Posterior vena cava (tissue), 2 donors: ENCODE data around the gene CCDC148. TPM values are rescaled to one million over a fixed set of nuclear protein-coding genes. Genes with fewer than 3 reads are reported as not detected.

Experiments
- DNase-seq: peaks from one replicate; pipeline ENCODE4 v3.0.0-alpha.2; 2020; ENCODE audit warnings: low spot score
- intact Hi-C, 2 donors: fragments of 100-400 bp; cut with DNase I; formaldehyde crosslinking; loops; one replicate each; pipeline versions ENCODE4 v1.14.1 to v1.14.2; 2022 to 2023
- total RNA-seq, 2 donors: library from RNA; stranded (reverse); fragmentation: NEBNext Ultra II Directional; extraction: Animal tissue kit (Norgen Biotek cat#: 25700); gene quantifications; one replicate each; pipeline ENCODE4 v1.2.1, GENCODE V29; 2021
- donor health status: DM: yes; HTN: yes; CAD: no.
- donor health status: DM: yes; HTN: yes; CAD: no.

CCDC148 gene
- total RNA-seq, 2 donors from 2014 or later = 0.43 to 0.79 TPM

DNA sequence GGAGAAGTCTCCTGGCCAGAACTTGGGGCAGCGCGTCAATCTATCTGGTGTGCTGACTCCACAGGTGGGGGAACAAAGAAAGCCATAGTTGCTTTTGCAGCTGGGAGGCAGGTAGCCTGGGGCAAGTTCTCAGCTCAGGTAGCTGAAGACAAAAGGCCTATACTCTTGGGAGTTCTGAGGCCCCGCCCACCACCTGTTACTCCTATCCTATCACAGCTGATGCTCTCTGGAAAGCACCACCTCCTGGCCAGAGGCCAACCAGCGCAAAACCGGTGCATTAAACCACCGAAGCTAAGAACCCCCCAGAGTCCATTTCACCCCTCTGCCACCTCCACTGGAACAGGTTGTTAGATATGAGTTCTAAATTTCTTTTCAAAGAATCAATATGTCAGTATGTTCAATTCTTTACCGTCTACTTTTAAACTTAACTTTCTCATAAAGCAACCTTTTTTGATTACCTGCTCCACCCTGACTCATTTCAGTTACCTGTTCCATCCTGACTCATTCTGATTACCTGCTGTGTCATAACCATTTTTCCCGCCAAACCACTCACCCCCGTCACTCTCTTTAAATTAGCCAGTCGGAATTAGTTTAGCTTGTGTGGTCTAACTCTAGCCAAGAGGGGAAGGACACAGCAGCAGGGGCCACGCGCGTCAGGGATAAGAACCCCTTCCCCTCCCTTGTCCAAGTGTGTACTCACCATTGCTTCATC lies 311.5 kb downstream of the CCDC148 start:
- DNase-seq = no peak
- intact Hi-C loops = no loop called here

DNA sequence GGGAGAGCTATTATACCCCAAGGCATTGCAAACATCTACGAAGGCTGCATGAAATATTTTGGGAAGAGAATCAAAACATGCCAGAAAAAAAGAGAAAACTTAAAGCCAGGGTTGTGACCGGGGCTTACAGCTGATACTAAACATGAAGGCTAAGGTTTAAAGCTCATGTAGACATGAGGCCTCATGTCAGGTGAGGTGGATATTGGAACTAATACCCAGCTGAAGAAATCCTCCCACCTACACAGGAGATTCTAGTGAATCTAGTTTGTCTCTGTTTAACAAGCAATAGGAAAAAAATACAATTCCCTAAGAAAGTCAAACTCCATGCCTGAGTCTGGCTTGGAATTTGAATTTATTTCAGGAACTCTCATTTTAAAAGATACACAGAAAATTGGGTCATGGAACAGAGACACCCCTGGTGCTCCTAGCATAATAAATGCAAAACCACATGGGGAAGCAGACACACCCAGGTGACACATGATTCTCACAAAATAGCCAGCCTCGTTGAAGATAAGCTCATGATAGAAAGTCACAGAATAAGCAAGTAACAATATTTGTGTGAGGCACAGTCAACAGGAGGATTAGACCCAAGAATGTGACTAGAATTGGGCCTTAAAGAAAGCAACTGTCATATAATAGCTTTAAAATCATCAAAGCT lies 312.7 kb downstream of the CCDC148 start:
- intact Hi-C loops = no loop called here
- no peak for DNase-seq

DNA sequence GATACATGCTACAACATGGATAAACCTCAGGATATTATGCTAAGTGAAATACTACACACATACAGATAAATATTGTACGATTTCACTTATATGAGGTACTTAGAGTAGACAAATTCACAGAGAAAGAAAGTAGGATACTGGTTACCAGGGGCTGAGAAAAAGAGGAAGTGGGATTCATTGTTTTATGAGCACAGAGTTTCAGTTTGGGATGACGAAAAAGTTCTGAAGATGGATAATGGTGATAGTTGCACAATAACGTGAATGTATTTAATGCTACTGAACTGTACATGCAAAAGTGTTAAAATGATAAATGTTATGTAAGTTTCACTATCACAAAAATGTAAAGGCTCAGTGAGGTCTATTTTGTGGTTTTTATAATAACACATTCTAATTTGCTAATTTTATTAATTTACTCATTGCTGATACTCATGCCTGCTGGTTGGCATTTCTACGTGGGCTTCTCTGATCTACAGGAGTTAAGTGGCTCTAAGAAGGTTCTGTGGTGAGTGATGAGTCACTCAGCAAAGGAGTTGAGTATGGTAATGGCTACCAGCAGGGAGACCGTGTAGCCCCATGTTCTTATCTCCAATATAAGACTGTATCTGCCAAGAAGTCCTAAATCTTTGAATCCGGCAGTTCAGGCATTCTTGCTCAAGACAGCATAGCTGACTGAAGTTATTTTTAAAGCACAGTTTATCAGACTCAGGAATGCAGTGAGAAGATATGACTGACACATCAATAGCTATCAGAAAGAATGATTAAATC lies 313.8 kb downstream of the CCDC148 start:
- DNase-seq = no peak
- intact Hi-C loops = no loop called here

- no peak for DNase-seq
- intact Hi-C loops = no loop called here
Measured at GRCh38 chr2:158142165-158142564, 314.4 kb downstream of the CCDC148 start.

- intact Hi-C loops = no loop called here
- no peak for DNase-seq
Measured at GRCh38 chr2:158140201-158140600, 316.4 kb downstream of the CCDC148 start.

DNA sequence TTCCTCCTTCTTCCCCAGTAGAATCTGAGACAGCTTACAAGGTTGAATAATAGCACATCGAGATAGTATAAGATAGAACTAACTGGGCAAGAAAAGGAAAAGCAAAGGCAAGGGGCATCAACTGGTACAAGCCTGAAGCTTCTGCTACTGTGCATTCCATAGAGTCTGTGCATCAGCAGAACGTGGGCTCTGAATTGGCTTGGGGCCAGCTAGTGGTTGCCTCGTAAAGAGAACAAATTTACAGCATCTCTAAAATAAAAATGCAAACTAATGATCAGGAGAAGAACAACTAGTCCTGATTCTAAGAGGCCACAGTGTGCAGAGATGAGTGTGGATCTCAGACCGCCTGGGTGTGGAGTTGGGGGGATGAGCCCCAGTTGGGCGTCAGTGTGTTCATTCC lies 318.3 kb downstream of the CCDC148 start:
- intact Hi-C loops = no loop called here
- no peak for DNase-seq

DNA sequence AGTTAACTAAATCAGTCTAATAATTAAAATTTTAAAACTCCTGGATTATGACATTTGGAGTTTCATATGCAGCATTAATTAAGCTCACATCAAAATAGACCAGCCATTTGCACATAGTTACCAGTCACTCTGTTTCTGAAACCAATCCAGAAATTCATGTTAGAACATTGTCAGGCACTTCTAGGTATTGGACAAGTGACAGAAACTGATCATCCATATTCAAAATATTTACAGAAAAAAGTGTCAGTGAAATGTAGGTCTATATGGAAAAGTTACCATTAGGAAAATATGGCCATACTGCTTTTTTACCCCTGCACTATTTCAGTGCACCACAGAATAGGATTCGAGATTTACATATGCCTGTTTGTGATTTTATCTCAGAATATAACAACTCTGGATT lies 321.5 kb downstream of the CCDC148 start:
- intact Hi-C loops = no loop called here

DNA sequence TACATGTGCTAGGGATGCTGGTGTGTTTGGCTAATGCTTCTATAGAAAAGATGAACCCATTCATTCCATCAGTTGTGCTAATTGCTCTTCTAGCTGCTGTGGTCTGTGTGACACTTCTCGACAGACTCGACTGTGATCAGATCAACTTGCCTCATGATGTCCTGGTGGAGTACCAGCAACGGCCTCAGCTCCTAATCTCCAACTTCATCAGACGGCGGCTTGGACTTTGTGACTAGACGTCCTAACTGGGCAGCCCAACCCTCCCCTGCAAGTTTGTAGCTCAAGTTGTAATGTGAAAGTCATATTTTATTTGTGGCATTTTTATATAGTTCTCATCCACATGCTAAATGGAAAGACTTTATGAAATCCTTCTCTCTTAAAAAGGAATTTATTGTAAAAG lies 321.9 kb downstream of the CCDC148 start:
- intact Hi-C loops = no loop called here
- DNase-seq = no peak

More for the DNA sequence above, 321.5 kb downstream of the CCDC148 start:
- no peak for DNase-seq

- intact Hi-C loops = no loop called here
- no peak for DNase-seq
Measured at GRCh38 chr2:158134055-158134454, 322.5 kb downstream of the CCDC148 start.

DNA sequence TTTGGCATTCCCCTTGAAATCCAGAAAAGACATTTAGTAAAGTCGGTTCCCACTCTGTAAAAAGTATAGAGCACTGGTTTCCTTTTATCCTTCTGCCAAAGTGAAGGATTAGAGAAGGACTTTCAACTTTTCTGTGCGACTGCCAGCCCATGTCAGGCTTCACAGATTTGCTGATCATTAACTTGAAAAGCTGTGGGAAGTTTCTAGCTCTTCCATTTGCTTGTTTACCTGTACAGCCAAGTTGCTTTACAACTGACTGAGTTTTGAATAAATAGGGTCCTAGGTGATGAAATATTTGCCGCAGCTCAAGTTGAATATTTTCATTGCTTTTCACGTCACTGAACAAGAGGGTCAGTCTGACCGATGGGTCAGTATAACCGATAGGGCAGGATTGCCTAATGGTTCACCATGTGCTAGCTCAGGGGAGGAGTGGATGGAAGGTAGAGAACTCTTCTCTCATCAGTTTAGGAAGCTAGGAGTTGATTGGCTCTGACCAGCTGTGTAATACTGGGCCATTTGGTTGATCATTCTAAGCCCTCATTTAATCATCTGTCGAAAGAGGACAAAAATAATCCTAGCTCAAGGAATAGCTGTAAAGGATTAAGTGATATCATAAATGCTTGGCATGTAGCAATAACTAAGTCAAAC lies 324.5 kb downstream of the CCDC148 start:
- no peak for DNase-seq
- intact Hi-C loops = no loop called here

- intact Hi-C loops = no loop called here
- DNase-seq = no peak
Measured at GRCh38 chr2:158131483-158131912, 325.1 kb downstream of the CCDC148 start.

- DNase-seq = no peak
- intact Hi-C loops = no loop called here
Measured at GRCh38 chr2:158130832-158131473, 325.6 kb downstream of the CCDC148 start.

- DNase-seq = no peak
- intact Hi-C loops = no loop called here
Measured at GRCh38 chr2:158129037-158129436, 327.5 kb downstream of the CCDC148 start.

DNA sequence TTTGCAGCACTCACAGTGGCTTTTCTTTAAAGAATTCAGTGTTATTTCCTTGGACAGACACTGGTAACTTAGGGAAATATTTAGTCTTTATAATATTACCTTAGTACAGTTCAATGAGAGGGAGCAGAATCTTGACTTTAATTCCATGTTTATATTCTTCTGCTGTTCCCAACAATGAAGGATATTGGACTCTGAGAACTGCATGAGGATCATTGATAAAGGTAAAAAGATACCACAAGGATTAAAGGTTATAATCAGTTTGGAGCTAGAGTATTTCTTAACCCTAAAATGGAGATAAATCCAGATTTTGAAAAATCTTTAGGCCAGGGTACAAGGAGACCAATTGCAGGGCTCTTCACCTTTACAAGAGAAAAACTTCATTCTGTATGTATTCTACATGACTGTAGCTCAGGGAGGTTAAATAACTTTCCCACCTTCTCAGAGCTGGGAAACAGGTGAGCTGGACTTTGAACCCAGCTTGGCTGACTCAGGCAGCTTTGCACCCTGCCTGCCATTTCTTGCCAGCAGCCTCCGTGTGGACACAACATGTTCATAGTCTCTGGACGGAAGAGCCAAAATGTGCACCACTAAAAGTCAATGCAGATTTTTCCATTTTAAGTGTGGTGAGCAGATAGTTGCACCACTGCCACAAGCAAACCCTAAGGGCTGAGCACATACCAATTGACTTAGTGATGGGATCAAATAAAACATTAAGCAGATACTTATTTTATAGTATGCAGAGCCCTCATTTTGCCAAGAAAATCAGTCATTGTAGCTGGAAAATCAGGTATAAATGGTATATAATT lies 328.2 kb downstream of the CCDC148 start:
- intact Hi-C loops = no loop called here
- no peak for DNase-seq

GRCh38 chr2:158127380-158127804 lies 329.2 kb downstream of the CCDC148 start:
- no peak for DNase-seq
- intact Hi-C loops = no loop called here

GRCh38 chr2:158125756-158126498 lies 330.6 kb downstream of the CCDC148 start:
- DNase-seq = no peak
- intact Hi-C loops = no loop called here

DNA sequence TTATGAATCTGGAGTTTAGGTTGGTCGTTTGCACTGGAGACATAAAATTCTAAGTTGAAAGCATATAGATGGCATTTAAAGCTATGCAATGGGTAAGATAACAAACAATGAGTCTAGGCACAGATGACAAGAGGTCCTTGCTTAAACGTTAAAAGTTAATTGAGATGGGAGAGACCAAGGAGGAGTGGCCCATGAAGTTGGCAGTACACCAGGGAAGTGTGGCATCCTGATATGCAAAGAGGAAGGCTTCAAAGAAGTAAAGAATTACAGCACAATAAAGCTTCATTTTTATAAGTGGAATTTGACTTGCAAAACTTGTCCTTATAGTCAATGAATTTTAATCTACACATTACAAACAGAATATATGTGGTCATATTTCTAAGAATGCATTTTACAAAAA lies 331.7 kb downstream of the CCDC148 start:
- intact Hi-C loops = loop anchor here in 1 of 2 donors (5.0 kb wide), 1 partner anchor 1243 kb away; no protein-coding TSS in a partner anchor

More for the DNA sequence above, 331.7 kb downstream of the CCDC148 start:
- no peak for DNase-seq
